GM03348 (cell line): Measurements from ENCODE around the gene TTC22.
A peak's percentile ranks its signal among the peaks of the same experiment; 100 is the strongest.

Source experiments
- DNase-seq: peaks from one replicate; pipeline ENCODE4 v3.0.0; 2012; ENCODE audit warnings: low spot score

TTC22 gene

DNA sequence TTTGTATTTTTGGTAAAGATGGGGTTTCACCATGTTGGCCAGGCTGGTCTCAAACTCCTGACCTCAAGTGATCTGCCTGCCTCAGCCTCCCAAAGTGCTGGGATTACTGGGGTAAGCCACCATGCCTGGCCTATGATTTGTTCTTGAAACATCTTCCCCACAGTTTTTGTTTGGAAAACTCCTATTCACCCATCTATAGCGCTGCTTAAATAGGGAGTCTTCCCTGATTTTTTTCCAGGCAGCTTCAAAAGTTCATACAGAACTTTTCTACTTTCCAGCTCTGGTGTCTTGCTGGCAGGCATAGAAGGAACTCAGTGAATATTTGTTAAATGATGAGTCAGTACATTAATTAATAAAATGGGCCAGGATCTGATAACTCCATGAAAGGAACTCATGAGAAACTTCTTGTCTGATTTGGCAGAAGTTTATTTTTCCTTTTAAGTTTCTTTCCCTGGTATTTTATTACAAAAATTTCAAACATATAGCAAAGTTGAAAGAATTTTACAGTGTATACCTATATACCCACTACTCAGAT is 33.0 kb upstream of the TTC22 start:
- DNase-seq, result no peak

DNA sequence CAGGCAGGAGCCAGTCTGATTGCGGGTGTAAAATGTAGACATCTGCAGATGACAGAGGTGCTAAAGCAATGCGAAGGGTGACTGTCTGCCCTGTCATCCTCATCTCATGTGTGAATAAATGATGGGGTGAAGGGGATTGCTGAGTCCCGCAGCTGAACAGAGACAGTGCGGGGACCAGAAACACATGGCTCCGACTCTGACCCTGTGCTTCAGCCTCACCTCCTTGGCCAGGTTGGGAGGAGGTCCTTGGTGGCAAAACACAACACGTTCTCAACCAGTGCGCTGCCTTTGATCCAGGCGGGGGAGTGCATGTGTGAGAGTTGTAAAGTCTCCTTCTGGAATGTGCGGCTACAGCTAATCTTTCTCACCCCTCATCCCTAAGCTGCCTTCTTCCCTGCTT is 32.0 kb upstream of the TTC22 start:
- DNase-seq, result no peak

- DNase-seq, result no peak
Observed at GRCh38 chr1:54826226-54826816, 25.2 kb upstream of the TTC22 start.

DNA sequence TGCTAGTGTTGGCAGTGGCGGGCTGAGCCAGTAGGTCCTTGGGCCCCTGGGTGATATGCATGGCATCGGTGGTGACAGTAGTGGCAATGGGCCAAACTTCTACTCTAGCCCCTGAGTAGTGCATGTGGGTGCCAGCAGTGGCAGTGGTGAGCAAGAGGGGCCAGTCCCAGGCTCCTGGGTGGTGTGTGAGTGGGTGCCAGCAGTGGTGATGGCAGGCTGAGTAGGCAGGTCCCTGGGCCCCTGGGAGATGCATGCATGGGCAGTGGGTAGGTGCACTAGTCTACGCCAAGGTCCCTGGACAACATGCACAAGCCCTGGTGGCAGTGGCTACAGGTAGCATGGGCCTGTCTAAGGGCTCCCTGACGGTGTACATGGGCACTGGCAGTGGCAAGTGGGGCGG is 24.6 kb upstream of the TTC22 start:
- no peak for DNase-seq

DNA sequence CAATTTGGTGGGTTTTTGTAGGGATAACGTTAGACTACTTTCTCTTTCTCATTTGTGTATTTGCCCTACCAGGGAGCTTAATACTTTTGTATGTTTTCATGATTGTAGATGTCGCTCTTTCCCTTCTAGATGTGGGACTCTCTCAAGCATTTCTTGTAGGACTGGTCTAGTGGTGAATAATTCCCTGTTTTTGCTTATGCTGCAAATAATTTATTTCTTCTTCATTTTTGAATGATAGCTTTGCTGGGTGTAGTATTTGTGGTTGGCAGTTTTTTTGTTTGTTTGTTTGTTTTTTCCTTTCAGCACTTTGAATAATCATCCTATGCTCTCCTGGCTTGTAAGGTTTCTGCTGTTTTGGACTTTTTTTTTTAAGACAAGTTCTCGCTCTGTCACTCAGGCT is 22.5 kb upstream of the TTC22 start:
- no peak for DNase-seq

DNA sequence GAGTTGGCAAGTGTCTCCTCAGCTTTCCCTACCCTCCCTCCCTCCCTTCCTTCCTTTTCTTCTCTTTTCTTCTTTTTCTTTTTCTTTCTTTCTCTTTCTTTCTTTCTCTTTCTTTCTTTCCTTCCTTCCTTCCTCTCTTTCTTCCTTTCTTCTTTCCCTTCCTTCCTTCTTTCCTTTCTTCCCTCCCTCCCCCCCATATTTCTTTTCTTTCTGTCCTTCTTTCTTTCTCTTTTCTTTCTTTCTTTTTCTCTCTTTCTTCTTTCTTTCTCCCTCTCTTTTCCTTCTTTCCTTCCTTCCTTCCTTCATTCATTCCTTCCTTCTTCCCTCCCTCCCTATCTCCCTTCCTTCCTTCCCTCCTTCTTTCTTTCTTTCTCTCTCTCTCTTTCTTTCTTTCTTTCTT is 18.6 kb upstream of the TTC22 start:
- no peak for DNase-seq

- no peak for DNase-seq
Observed at GRCh38 chr1:54819195-54819536, 18.0 kb upstream of the TTC22 start.

- DNase-seq, result no peak
Observed at GRCh38 chr1:54818461-54819194, 17.5 kb upstream of the TTC22 start.

- no peak for DNase-seq
Observed at GRCh38 chr1:54816951-54817350, 15.8 kb upstream of the TTC22 start.

DNA sequence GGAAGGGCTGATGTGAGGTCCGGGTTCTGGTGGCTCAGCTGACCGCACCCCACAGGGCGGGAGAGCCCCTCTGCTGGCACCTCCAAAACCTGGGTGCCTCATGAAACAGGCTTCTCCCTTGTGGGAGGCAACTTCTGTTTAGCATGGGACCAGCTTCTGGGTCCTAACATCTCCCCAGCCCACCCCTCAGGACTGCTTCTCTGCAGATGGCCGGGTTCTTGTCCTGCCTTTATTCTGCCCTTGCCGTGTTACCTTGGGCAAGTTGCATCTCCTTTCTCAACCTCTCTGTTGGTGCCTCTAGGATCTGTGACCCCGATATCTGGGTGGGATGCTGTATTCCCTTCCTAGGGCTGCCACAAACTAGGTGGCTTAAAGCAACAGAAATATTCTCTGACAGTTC is 15.0 kb upstream of the TTC22 start:
- no peak for DNase-seq

GRCh38 chr1:54815086-54815876 is 14.2 kb upstream of the TTC22 start:
- no peak for DNase-seq

GRCh38 chr1:54814571-54814970 is 13.4 kb upstream of the TTC22 start:
- no peak for DNase-seq

GRCh38 chr1:54814126-54814498 is 13.0 kb upstream of the TTC22 start:
- DNase-seq, result no peak

GRCh38 chr1:54813485-54814125 is 12.5 kb upstream of the TTC22 start:
- DNase-seq, result no peak

GRCh38 chr1:54812801-54813484 is 11.8 kb upstream of the TTC22 start:
- no peak for DNase-seq

DNA sequence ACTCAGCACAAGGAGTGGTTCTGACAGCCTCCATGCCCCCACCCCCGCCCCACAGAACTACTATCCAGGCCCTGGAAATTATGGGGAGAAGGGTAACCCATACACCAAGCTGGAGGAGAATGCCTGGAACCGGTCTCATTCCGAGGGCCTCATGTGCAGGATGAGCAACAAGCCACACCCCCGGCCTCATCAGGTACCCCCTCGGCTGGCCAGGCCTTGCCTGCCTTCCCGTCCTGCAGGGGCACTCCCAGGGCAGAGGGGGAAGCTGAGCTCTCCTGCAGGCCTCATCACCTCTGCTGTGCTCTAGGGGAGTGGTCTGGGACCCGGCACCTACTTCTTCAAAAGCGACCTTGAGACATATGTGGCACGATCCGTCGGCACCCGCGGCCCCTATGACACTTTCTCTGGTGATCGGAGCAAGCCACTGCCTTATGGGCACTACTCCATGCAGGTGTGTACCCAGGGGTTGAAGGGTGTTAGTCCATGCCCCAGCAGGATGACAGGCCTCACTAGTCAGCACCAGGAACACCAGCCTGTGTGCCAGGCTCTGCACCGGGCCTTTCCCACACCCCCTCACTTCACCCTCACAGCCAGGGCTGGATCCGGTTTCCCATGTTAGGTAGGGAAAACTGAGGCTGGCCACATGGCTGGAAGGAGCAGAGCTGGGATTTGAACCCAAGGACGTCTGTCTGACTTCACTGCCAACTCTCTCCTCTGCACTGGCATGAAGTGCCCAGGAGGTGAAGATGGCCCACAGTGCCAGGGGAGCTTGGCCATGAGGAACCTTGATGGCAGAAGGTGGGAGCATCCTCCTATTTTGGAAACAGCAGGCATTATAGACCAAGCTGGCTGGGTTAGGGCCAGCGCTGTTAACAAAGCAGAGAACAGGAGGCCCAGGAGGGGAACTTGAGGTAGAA is 10.9 kb upstream of the TTC22 start:
- no peak for DNase-seq

GRCh38 chr1:54811066-54811465 is 9.9 kb upstream of the TTC22 start:
- DNase-seq, result no peak

- peak; percentile 91 for DNase-seq
Observed at GRCh38 chr1:54810153-54810942, 9.2 kb upstream of the TTC22 start.

- no peak for DNase-seq
Observed at GRCh38 chr1:54809496-54810074, 8.5 kb upstream of the TTC22 start.
